M059J (cell line): ENCODE measurements around the gene ATP8A2. TPM values are rescaled to one million over a fixed set of nuclear protein-coding genes. Genes with fewer than 3 reads are reported as not detected.

Experiments
- DNase-seq: peaks from one replicate; pipeline ENCODE4 v3.0.0-alpha.2; 2012; ENCODE audit warnings: low read depth
- total RNA-seq: library from RNA; depleted of rRNA; stranded (reverse); fragments of >200 nt; shearing (Covaris generic); gene quantifications from 2 replicates; pipeline ENCODE4 v1.2.3, GENCODE V29; 2014

ATP8A2 gene
- total RNA-seq, 1 experiment from 2014 or later, result 0.44 TPM

GRCh38 chr13:26010487-26011207 lies 638.9 kb downstream of the ATP8A2 start:
- DNase-seq, result no peak

- DNase-seq, result no peak
Observed at GRCh38 chr13:26011208-26011573, 639.4 kb downstream of the ATP8A2 start.

- DNase-seq, result no peak
Observed at GRCh38 chr13:26011996-26012821, 640.4 kb downstream of the ATP8A2 start.

- no peak for DNase-seq
Observed at GRCh38 chr13:26012995-26013394, 641.2 kb downstream of the ATP8A2 start.

- no peak for DNase-seq
Observed at GRCh38 chr13:26015271-26016125, 643.7 kb downstream of the ATP8A2 start.

- no peak for DNase-seq
Observed at GRCh38 chr13:26016189-26016588, 644.4 kb downstream of the ATP8A2 start.

- peak; percentile 34 for DNase-seq
Observed at GRCh38 chr13:26017196-26017921, 645.6 kb downstream of the ATP8A2 start.

- peak; percentile 61 for DNase-seq
Observed at GRCh38 chr13:26017932-26018665, 646.3 kb downstream of the ATP8A2 start.

GRCh38 chr13:26019251-26019650 lies 647.5 kb downstream of the ATP8A2 start:
- peak; percentile 47 for DNase-seq

GRCh38 chr13:26019881-26020870 lies 648.4 kb downstream of the ATP8A2 start:
- peak; percentile 92 for DNase-seq

GRCh38 chr13:26020891-26021290 lies 649.1 kb downstream of the ATP8A2 start:
- DNase-seq, result no peak

- peak; percentile 66 for DNase-seq
Observed at GRCh38 chr13:26021516-26021915, 649.7 kb downstream of the ATP8A2 start.

GRCh38 chr13:26021956-26022355 lies 650.2 kb downstream of the ATP8A2 start:
- peak; percentile 16 for DNase-seq

GRCh38 chr13:26022538-26023292 lies 650.9 kb downstream of the ATP8A2 start:
- peak; percentile 96 for DNase-seq

GRCh38 chr13:26024558-26024957 lies 652.8 kb downstream of the ATP8A2 start:
- DNase-seq, result peak; percentile 73

- no peak for DNase-seq
Observed at GRCh38 chr13:26025196-26025595, 653.4 kb downstream of the ATP8A2 start.

- DNase-seq, result no peak
Observed at GRCh38 chr13:26025771-26026170, 654.0 kb downstream of the ATP8A2 start.

GRCh38 chr13:26026211-26026610 lies 654.4 kb downstream of the ATP8A2 start:
- DNase-seq, result no peak
